ENCODE results near the gene OPN3.

- no peak for TF ChIP-seq CTCF (IDR thresholded peaks at IDR 0.05)
- no peak for TF ChIP-seq POLR2AphosphoS5 (IDR thresholded peaks at IDR 0.05; ENCODE audit: insufficient read depth in 1 of 2, low read depth in 1 of 2)
Observed at GRCh38 chr1:241652012-241652411, 11.8 kb upstream of the OPN3 start, which contains the start of gene WDR64.

All from vagina (tissue), 2 donors.